Stimulated activated CD4-positive, alpha-beta T cell treated with anti-CD3 and anti-CD28 coated beads, Interleukin-4, amount 100 ng/mL, for 4 hours (primary cell): ENCODE measurements around the gene DFFB.

Experiments
- DNase-seq, 2 experiments: peaks; one replicate each; pipeline ENCODE4 v3.0.0-alpha.2; 2020

Gene DFFB

DNA sequence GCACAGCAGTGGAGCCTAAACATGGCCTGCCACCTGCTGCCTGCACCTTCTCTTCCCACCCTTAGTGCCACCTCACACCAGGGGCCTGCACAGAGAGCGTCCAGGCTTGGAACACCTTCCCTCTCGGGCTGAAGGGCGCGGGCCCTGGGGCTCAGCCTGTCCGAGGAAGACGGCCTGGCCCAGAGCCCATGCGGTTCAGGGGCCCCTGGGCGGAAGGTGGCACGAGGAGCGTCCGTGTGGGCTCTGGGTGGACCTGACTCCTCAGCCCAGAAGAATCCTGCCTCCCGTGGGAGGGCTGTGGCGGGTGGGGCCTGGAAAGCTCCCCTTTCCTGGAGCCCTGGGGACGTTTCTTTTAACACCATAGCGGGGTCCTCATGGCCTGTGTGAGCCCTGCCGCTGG, 19.4 kb downstream of the DFFB start:
- DNase-seq: no peak

DNA sequence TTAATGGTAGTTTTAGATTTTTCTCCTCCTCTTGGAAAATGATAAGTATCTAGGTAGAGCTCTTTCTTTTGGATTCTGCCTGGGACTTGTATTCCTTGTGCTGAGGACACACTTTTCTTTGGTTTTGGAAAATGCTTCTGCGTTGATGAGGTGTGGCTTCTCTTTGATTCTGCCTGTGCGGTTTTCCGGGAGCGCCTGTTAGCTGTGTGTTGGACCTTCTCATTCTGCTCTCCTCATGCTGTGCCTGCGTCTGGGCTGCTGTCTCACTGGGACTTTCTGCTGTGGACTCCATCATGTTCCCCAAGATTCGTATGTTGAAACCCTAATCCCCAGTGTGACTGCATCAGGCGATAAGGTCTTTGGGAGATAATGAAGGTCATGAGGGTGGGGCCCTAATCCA, 21.8 kb downstream of the DFFB start:
- no peak for DNase-seq

DNA sequence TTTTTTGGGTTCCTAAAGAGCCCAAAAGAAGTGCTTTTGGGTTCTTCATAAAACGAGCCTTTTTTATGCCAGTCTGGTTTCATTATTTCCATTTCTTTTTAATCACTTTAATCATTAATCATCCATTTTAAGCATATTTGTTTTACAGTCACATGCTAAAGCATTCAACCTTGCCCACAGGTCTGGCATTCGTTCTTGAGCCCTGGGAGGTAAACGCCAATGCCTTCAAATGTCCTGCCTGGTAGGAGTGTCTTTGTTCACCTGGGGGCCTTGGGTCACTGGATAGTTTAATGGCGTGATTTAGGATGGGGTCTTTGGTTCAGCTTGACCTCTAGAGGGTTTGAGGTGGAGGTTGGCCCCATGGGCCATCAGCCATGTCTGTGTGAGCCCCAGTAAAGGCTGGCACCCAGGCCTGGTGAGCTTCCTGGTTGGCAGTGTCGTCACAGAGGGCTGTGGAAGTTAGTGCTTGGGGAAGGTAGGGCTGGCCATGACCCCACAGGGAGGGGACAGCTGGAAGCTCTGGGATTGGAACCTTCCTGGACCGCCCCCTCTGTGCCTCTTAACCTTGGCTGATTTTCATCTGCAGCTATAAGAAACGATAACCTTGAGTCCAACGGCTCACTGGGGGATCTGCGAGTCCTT, 22.6 kb downstream of the DFFB start:
- DNase-seq: no peak

DNA sequence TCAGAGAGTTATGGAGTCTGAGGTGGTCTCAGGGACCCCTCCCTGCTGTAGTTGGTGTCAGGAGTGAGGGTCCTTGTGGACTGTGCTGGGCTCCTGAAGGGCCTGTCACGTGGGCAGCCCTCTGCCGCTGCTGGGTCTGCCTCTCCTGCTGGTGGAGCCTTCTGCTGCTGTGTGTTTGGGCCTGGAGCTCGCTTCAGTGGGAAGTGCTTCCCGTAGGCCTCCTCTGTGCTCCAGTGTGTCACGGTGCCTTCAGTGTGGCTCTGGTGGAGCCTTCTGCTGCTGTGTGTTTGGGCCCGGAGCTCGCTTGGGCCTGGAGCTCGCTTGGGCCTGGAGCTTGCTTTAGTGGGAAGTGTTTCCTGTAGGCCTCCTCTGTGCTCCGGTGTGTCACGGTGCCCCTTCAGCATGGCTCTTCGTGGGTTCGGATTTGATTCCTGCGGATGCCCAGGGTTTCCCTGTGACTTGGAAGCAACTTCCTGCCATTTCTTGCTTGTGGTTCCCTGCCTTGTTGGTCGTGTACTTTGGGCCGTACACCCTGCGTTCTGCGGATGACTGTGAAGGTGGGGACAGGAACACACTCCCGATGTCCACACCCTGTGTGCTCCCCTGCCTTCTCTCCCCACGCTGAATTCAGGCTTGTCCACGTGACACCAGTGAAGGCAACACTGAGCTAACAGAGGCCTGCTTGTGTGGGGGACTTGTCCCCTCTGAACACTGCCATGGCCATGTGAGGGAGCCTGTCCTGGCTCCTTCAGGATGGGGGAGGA, 23.3 kb downstream of the DFFB start:
- DNase-seq: no peak

DNA sequence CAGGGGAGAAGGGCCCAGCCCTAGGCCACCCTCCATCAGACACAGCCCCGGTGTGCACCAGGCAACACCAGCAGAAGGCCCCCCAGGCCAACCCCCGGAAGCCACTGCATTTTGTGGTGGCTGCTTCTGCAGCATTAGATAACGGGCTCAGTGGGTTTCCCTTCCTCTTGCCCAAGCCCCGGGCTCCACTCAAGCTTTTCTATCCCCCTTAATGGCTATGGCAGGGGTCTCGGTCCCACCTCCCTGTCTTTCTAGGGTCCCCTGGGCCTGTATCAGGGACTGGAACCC, 23.9 kb downstream of the DFFB start:
- no peak for DNase-seq

DNA sequence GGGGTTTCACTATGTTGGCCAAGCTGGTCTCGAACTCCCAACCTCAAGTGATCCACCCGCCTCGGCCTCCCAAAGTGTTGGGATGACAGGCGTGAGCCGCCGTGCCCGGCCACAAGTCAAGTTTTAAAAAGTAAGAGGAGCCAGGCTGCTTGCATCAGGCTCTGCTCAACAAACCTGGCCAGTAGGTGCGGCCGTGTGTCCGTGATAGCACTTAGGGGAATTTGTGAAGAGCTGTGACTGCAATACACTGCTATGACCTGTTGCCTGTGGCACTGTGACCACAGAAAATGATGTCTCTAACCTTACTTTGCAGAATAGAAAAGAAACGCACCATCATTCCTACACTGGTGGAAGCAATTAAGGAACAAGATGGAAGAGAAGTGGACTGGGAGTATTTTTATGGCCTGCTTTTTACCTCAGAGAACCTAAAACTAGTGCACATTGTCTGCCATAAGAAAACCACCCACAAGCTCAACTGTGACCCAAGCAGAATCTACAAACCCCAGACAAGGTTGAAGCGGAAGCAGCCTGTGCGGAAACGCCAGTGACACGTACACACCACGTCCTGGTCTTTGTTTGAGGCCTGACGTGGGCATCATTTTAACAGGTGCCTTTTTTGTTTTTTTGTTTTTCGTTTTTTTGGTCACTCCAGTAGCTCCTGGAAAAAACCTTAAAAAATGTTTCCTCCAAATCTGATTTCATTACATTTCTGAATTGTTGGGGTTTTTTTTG, 26.1 kb downstream of the DFFB start:
- no peak for DNase-seq

DNA sequence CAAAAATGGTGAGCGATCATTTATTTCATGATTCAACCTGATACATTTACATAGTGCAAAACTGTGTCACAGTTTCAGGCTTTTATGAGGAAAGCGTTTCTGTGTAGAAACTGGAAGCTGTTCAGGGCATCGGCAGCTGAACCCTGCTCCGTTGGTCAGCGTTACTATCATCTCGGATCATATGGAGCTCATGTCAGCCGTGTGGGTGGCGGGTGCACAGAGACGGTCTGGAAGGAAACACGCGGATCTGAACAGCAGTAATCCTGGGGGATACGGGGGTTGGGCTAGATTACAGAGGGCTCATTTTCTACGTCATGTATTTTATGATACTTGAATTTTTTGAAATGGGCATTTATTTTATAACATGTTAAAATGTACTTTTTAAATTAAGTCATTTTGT, 27.7 kb downstream of the DFFB start:
- DNase-seq: no peak

DNA sequence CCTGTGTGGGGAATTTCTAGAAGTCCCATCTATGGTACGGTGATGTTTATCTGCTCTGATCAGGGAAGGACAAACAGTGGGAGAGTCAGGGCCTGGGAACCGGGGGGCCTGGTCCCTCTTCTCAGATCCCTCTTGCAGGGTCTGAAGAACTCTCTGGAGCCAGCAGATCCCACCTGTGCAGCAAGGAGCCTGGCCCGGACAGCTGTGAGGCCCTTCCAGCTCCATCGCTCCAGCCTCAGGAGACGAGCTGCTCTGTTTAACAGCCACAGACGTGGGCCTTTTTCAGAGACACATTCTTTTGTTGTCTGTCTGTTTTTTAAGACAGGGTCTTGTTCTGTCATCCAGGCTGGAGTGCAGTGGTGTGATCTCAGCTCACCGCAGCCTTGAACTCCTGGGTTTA, 28.3 kb downstream of the DFFB start:
- DNase-seq: no peak

DNA sequence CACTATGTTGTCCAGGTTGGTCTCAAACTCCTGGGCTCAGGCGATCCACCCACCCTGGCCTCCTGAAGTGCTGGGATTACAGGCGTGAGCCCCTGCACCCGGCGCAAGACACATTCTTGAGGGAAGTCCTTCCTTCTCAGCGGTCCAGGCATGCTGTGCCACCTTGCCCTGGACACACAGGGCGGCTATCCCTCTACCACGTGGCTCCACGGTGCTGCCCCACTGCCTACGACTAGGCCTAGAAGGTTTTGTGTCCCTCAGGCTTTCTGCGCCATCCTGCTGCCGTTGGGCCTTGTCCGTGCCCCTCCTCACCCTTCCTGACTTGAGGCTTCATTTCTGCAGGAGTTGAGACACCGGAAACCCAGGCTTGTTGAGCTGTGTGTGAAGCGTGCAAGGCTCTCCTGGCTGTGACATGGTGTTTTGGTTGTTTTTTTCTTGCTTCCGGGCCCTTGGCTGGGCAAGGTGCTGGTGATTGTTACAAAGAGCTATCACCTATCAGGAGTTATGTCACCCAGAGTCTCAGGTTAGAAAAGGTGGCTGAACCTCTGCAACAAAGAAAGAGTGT, 28.9 kb downstream of the DFFB start:
- DNase-seq: no peak

DNA sequence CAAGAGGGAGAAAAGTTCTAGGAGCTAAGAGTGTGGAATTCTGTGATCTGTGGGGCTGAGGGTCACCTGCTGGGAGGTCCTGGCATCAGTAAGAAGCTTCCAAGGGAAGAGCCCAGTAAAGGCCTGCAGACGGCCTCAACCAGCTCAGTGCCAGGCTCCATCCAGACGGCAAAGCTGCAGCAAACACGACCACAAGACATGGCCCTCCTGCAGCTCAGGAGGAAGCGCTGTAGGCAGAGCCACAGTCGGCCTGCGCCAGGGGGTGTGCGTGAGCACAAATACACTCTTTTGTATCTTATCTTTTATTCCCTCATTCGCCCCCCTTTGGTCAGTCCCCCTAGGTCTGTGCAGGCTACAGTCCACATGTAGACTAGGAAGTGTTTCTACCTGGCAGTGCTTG, 29.4 kb downstream of the DFFB start:
- no peak for DNase-seq

DNA sequence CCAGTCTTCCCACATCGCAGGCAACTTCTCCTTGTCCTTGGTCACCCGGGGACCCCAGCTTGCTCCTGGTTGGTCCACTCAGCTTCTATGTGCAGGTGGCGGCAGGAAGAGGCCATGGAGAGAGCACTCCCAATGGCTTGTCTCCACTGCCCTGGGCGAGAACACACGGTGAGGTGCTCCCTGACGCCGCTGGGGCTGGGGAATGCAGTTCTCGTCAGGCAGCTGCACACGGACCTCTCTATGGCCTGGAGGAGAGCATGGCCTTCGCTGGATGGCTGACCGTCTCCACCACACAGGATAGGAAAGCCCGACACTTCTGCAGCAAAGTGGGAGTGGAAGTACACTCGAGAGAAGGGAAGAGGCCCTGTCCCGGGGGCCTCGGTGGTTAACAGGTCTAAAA, 31.0 kb downstream of the DFFB start:
- no peak for DNase-seq

DNA sequence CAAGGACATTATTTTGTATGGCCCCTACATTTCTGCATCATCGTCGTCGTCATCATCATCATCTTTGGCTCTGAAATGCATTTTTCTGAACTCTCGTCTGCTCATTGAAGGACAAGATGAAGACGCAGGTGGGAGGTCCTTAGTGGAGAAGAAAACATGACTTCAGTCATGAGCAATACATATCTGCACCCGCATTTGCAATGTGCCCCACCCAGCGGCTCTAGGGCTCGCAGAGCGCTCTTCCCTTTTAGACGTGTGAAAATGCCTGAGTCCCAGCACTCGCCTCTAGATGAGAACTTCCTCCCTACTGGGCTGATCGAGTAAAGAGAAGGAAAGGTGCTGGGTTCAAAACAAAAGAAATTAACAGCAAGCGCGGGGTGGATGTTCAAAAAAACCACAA, 32.7 kb downstream of the DFFB start:
- DNase-seq: no peak

DNA sequence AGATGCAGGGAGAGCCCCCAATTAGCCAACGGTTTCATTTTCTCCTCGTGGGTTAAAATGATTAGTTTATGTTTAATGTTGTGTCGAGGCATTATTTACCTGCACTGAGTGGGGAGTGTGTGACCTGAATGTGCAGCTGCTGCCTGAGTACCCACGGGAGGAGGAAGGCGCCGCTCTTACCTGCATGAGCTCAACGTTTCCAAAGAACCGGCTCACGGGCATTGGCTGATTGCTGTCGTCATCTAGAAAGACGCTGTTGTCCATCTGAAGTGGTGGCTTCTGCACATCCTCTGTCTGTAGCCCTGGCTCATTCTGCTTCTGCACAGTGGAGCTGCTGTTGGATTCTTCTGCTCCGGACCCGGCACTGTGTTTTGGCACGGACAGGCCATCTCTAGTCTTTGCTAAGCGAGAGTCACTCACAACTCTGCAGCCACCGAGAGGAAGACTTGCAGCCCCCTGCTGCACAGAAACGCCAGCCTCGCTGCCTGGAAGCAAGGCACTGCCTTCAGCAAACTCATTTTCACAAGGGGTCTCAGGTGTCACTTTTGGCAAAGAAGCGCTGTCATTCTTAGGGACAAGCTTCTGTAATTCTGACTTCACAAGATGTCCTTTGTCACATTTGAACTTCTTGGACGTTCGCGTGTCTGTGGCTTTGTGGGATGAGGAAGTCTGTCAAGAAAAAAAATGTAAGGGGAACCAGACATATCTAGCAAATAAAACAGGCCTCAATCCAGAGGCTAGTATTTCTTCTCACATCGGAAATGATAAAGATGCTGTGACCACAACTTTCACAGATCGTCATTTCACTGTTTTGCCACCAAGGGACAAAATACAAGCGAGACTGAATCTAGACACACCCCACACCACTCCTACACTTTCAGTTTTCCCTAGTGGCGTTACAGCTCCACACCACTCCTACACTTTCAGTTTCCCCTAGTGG, 33.4 kb downstream of the DFFB start:
- DNase-seq: no peak

DNA sequence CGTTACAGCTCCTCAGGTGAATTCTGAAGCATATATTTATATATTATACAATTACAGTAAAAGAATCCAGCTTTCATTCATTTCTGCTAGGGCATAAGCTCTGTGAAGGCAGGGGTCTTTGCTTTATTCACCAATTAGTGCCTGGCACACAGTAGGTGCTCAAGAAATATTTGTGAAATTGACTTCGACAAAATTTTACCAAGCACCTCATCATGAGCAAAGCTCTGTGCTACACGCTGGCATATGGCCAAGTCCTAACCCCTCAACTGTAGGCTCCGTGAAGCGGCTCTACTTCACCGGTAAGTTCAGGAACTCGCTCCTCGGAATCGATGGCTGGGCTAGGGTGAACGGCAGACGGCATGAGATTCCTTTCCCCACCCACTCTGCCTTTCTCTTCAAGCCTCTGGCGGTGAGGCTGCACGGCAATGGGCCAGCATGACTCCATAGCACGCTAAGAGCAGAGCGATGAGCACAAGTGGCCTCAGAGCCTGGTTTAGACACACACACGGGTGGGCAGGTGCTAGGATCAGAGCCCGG, 34.1 kb downstream of the DFFB start:
- DNase-seq: no peak

DNA sequence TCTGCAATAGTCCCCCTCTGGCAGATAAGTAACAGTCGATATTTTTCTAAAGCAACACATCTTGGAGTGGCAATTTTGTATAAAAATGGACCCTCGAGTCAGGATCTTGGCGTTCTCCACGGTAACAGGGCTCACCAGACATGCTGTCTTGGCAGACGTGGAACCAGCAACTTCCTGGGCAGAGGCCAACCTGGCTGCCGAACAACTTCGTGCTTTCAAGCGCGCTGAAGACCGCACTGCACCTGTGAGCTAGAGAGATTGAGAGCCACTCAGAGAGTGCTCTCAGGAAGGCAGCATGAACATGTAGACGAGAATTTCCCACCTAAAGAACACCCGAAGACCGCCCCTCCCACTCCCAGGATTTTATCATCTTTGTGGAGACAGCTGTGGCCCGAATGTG, 35.5 kb downstream of the DFFB start:
- no peak for DNase-seq

DNA sequence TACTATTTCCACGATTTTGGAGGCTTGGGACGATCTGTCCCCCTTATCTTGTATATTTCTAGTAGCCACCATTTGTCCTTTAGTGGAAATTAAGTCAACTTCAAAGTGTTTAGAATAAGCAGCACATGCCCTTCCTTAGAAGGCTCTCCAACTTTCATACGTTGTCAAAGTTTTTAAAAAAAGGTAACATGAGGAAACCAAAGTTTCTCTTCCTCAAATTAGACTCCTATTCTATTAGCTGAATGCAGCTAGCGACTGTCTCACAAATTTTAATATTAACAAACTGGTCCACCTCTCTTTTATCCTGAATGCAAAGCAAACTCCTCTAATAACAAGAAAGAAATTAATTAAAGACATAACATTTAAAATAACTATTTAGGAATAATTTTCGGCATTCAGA, 35.9 kb downstream of the DFFB start:
- no peak for DNase-seq

DNA sequence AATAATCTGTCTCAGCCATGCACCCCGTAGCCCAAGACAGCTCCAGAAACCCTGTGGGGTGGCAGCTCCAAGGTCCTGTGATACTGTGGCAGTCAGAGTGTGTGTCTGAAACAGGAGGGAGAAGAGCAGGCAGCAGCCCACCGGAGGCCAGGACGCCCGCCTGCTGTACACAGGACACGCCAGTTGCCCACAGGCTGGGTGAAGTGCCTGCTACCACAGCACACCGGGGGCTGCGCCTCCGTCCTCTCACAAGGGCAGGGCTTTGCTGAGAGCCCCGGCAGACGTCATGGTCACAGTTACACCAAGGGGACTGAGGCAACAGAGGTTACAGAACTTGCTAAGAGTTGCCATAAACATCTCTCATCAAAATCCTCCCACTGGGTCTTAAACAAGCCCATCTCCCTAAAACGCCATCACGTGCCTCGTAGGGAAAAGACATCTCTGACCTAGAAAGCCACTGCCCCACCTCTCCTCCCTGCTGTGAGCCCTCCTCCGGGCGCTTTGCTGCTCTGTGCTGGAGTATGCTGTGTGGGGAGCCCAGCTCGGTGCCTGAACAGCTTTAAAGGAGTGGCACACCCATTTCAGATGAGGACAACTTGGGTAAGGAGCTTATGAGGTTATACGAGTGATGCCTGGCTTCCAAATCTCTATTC, 37.5 kb downstream of the DFFB start:
- no peak for DNase-seq

DNA sequence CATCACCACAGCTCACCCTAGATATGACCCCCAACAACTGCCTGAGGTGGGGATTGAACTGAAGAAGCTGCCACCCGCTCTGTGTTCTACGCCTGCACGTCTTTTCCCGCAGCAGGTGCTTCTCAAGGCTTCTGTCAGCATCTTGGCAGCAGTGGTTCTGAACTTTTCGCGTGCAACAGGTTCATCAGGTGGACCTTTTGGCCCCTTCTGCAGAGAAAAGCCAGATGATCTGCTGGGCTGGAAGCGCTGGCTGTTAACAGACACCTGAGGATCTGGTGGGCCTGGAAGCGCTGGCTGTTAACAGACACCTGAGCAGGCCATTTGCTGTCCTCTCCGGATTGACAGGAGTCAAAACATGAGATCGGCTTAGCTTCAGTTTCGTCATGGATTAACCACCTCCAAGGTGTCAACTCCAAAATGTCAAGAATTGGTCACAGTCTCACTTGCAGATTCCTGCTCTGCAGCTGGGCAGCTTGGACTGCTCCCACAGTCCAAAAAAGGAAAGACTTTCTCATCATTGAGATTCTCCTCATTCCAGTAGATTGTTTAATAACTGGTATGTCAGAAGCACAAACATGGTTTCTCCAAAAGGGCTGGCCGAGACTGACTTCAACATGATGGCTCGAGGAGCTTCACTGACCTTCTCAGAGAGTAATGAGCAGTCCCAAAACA, 38.1 kb downstream of the DFFB start:
- no peak for DNase-seq

DNA sequence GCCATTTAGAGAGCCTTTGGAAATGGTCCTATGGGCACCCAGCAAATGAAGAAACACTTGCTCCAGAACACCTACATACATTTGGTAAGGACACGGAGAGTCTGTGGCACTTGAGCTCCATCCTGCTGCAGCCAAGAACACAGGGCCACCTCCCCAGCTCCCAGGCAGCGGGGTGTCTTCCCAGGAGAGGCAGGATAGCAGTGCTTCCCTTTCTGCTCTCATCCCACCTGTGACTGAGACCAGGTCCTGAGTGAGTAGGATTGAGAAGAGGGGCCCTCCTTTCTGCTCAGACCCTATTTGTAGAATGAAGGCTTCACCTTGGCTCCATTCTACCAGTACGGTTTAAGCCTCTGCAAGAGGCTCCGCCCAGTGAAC, 38.7 kb downstream of the DFFB start:
- no peak for DNase-seq

DNA sequence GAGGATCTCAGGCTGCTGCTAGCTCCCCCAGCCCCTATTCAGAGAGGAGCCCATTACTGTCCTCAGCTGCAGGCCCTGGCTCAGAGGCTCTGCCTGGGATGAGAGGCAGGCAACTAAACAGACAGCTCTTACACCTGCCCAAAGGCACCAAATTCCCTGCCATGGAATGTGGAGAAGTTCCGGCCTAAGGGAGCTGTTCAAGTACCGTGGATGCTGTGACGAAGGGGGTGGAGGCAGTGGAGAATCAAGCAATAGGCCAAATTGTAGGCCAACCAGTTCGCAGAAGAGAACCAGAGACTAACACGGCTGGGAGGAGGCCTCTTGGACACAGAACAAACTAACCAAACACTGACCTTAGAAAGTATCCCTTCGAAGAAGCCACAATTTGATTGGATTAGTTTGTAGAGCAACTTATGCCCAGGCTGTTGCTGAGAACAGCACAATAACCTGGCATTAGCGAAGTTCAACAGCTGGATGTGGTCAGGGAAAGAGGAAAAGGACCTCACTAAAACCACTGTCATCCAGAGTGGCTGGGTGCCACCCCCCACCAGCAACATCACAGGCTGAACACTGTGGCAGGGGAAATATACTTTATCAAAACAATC, 39.2 kb downstream of the DFFB start:
- no peak for DNase-seq

DNA sequence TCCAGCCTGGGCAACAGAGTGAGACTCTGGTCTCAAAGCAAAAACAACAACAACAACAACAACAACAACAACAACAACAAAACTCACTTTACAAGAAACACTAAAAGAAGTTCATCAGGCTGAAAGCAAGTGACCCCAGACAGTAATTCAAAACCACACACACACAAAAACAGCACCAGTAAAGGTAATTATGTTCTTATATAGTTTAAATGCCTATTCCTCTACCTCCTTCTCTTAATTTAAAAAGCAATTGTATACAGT, 41.1 kb downstream of the DFFB start:
- no peak for DNase-seq
